ENCODE results near the gene ATP8A2.
"Not testable (repeated sequence)": the region's sequence is repeated elsewhere in the genome, so short reads cannot be mapped to it uniquely, and the experiment has no call there.

Gene ATP8A2

DNA sequence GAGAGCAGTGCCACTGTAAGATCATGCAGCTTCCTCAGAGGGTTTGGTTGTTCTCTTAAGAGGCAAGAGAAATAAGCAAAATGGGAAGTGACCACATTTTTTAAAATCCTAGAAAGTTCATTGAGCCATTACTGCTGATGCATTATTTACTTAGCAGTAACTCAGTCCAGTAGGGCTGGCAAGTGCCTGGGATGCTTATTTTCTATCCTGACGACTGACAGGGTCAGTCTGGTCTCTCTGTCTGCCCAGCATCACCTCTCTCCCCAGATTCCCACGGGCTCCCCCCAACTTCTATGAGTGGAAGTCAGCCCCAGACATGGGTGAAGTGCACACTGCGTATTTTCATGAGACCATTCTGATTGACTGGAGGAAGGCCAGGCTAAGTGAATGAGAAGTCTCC, 669.7 kb downstream of the ATP8A2 start:
- no peak for ATAC-seq
- no peak for DNase-seq

DNA sequence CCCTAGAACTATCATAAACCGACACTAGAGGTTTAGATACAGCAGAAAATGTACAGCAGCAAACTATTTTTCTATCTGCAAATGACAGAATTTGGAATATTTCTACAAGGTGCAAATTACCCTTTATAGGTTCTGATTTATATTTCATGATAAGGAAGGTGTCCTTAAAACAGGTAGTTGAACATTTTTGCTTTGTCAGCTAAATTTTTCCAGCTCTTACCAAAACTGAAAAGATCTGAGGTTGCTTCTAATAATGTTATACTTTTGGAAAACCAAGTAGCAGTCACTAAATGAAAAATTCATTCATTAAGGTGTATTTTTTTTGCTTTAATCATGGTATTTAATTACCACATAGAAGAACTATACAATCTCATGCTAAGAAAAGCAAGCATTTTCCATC, 671.0 kb downstream of the ATP8A2 start:
- DNase-seq (no peak), ATAC-seq (no peak)

DNA sequence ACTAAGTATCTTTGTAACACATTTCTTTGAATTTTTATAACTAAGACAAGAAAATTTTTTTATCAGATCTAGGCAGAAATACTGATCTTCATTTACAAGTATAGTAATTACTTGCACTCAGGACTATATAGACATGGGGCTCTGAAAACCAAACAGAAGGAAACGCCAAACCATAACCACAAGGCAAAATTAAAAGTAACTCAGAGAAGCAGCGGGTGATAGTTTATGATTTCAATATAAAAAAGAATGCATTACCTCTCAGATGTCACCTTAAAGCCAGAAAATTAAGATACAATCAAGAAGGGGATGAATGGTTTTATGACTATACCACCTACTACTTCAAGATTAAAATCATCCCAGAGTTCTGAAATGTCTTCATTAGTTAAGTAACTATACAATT, 673.4 kb downstream of the ATP8A2 start:
- DNase-seq (no peak), ATAC-seq (no peak)

DNA sequence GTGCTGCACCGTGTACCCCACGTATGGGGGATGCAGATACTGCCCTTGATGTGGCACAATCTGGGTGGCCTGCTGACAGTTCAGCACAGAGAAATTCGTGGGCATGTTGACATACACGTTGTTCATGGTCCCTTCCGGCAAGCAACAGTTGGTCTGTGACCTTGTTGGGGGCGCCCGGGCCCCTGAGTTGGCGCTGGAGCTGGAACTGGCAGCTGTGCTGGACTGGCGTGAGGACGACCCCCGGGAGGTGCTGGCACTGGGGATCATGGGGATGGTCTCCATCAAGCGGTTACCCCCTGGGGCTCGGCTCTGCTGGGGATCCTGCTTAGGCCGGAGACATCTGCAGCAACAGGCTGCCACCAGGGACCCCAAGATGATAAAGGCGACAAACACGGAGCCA, 674.9 kb downstream of the ATP8A2 start:
- DNase-seq, result no peak
- no peak for ATAC-seq

DNA sequence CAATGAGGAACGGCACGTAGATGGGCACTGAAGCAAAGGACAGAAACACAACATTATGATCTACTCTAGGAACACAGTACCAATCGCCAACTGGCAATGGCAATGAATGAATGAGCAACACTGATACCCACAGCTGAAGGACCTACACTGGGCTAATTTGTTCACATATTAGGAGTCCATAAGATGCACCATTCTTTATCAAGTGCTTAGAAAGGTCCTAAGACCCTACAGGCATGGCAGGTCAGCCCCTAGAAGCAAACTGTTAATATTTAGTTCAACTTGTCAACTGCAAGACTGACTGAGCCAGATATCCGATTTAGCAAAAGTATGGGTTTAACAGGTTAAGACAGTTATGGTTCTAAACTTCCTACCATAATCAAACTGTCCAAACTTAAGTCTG, 675.3 kb downstream of the ATP8A2 start:
- no peak for ATAC-seq

DNA sequence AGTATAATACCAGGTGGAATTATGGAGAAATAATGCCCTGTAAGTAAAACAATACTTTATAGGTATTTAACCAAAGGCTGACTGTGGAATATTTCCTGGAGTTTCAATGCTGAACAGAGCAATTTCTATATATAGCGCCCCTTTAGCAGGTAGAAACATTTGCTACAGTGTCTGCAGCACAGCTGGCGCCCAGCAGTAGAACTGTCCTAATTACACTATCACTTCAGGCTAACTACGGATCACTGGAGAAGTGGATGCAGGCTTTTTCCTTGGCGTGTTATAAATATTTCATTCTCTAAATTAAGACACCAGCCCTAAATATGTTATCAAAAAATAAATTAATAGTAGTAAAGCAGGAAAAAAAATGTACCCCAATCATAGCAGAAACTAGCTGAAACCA, 677.0 kb downstream of the ATP8A2 start:
- no peak for ATAC-seq
- no peak for DNase-seq

More for the DNA sequence above, 675.3 kb downstream of the ATP8A2 start:
- no peak for DNase-seq

DNA sequence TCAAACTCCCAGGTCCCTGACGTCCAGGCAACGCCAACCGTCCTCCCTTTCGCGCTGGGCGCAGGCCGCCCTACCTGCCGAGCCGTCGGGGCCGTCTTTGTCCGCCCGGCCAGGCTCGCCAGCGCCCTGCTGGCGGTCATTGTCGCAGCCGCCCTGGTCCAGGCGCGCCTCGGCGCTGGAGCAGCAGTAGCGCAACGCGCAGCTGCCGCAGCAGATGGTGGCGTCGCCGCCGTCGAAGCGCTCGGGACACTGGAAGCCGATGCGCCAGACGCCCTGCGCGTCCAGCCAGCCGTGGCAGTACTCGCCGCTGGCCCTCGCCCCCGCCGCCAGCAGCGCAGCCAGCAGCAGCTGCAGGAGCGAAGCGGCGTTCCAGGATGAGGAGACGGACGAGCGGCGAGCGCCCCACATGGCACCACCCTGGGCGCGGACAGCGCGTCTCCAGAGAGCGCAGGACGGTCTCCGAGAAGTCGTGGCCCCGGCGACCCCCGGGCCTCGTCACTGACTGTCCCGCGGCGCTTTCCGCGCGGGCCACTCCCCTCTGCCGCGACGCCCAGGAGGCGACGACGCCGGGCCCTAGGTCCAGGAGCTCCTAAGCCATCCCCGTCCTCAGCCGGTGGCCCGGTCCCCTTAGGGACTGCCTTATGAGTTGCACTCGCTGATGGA, 678.9 kb downstream of the ATP8A2 start:
- ATAC-seq, result no peak

DNA sequence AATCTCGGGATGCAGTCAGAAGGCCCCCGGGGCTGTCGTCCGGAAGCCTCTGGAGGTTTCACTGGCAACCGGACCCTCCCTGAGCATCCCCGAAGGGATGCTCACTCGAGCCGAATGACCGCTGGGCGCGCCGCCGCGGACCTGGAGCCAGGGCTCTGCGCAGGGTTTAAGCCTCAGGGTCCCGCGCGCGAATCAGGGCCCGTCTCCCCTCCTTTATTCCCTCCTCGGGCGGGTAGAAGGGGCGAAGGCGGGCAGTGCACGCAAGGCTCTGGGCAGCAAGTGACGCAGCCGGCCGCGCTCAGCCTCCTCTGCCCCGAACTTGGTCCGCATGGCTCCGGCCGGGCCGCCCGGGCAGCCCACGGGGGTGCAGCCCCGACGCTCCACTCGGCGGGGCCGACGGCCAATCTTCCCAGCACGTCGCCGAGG, 679.5 kb downstream of the ATP8A2 start:
- ATAC-seq, result peak; percentile 21
- DNase-seq, result no peak

More for the DNA sequence above, 678.9 kb downstream of the ATP8A2 start:
- DNase-seq, result peak; percentile 19

DNA sequence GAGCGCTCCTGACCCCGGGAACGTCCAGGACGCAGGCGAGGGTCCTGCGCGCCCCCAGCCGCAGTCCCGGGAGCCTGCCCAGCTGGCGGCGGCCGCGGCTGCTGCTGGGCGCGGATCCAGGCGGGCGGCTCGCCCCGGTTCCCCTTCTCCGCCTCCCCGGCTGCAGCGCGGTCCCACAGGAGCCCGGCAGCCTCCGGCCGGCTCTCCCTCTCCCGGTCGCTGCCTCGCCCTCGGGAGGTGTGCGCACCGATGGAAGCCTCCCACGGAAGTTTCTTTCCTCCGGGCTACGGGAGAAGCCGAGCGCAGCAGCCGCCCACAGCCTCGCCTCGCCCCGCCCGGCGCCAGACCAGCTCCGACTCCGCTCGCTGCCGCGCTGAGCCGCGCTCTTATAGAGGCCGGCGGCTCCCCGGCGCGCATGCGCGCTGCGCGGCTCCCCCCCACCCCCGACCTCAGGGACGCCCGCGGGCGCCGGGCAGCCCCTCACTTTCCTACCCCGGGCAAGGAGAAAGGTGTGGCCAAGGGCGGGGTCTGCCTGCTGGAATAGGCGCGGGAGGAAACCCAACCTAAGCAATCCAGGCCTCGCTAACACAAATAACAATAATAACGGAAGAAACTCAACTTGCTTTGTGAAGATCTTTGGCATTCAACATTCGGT, 680.0 kb downstream of the ATP8A2 start, which contains the start of gene SHISA2:
TSS of gene SHISA2 (minus strand) at position 360 of the 655 bp plus-strand sequence. CDS start 1,041 bp downstream, outside the sequence.
- peak; percentile 67 for ATAC-seq
- DNase-seq, result peak; percentile 31

DNA sequence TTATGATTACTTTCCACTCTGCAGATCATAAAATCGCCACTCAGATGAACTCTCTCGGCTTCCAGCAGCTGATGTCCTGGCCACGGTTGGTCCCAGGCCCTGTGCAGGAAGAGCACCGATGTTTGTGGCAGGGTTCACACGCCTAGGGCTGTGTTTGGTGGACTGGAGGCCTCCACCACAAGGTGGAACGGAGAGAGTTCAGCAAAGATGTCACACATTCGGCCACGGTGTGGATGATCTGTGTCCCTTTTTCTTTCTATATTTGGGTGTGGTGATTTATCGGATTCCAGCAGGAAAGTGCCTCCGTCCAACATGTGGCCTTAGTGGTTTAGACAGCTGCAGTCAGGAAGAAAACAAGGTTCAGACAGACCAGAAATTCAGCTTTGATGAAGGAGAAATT, 680.6 kb downstream of the ATP8A2 start:
- DNase-seq, result no peak

DNA sequence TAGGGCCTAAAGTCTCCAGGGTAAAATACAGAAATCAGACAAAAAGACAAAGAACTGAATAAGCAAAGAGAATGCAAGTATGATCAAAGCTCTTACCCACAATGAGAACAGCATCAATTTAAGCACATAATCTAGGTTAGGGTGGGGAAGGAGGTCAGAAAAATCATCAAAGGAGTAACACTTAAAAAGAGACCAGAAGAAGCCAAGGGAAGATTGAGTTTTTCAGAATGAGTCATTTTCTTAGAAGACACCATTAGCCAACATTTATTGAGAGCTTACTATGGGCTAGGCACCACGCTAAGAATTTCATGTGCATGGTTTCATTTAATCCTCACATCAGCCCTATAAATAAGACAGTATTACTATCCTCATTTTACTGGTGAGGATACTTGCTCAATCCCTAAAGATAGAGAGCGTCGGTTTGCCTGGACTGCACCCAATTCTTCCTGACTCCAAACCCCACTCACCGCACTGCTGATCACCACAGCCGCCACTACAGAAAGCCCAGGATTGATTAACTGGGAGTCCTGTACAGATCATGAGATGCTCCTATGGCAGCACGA, 681.7 kb downstream of the ATP8A2 start:
- DNase-seq, result no peak

More for the DNA sequence above, 680.6 kb downstream of the ATP8A2 start:
- ATAC-seq, result no peak

DNA sequence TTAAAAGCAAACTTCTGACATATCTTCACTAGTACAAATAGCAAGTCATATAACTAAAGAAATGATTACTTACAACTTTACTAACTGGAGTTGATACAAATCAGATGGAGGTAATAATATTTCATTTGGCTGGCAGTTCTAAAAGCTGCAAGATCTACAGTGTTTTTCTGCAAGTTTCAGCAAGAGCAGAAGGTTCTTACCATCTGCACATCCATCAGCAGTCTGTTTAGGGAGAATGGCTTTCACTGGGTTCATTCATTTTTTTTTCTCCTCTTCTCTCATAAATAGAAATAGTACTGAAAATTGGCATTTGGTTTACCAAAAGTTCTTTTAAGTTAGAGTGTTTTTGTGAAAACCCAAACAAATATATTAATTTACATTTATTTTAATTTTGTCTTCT, 683.1 kb downstream of the ATP8A2 start:
- ATAC-seq (no peak), DNase-seq (no peak)

More for the DNA sequence above, 681.7 kb downstream of the ATP8A2 start:
- peak; percentile 12 for ATAC-seq

DNA sequence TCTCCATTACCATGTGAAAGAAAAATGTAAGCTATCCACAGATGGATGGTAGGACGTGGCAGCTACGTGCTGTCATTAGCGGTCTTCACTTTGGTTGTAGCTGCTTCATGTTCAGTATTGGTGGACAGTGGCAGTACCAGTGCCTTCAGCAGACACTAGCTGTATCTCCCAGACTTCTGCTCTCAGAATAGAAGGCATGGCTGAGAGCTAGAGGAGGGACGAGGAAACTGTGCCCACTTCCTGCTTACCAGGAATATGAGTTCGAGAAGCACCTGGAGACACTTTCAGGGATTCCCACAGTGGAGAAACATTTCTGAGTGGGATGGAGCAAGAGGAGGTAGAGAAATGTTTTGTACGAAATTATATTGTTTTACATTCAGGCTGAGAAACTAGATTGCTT, 686.9 kb downstream of the ATP8A2 start:
- no peak for DNase-seq
- ATAC-seq, result no peak

DNA sequence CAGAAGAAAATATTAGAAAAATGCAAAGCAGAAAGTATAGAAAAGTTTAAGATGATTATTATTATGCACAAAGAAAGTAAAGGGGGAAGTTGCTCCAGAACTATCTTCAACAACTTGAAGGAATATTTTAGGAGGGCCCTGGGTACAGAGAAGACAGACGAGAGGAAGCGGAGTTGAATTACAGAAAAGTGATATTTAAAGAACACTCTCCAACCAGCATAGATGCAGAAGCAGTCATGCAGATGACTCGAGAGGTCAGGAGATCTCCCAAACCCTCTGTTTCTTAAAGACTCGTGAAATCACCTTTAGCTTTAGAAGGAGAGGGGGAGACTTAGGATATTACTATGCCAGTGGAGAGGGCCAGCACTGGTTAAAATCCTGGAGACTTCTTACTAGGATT, 688.6 kb downstream of the ATP8A2 start:
- DNase-seq (no peak), ATAC-seq (no peak)

DNA sequence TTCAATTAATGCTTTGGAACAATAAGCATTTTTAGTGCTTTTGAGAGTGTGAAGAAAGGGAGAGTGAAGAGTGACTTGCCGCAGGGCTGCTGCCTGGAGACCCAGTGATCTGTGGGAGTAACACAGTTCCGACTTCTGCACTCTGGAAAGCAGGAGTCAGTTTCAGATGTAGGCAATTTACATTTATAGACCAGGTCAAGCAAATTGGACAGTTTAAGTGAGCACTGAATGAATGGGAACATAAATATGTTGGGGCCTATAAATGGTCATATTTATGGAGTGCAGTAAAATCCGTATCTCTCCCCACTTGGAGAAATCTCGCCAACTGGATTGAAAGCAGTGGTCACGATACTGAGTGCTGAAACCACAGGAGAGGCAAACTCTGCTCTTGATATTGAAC, 689.5 kb downstream of the ATP8A2 start:
- no peak for DNase-seq
- ATAC-seq, result no peak

DNA sequence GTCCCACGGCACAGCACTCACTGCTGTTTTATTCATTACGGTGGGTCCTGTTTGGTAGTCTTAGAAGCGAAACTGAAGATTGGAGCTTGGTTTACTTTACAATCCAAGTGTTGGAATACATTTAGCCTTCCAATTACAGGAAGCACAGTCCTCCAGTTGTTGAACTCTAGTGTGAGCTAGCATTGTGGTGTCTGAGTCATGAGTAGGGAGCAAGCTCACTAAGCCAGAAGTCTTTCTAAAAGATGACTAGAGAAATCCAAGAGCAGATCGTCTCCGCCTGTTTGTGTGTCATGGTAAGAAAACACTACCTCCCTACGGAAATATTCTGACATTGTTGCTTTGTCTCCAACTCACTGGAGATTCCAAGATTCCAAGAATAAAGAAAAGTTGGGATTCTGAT, 690.2 kb downstream of the ATP8A2 start:
- ATAC-seq (no peak), DNase-seq (no peak)

DNA sequence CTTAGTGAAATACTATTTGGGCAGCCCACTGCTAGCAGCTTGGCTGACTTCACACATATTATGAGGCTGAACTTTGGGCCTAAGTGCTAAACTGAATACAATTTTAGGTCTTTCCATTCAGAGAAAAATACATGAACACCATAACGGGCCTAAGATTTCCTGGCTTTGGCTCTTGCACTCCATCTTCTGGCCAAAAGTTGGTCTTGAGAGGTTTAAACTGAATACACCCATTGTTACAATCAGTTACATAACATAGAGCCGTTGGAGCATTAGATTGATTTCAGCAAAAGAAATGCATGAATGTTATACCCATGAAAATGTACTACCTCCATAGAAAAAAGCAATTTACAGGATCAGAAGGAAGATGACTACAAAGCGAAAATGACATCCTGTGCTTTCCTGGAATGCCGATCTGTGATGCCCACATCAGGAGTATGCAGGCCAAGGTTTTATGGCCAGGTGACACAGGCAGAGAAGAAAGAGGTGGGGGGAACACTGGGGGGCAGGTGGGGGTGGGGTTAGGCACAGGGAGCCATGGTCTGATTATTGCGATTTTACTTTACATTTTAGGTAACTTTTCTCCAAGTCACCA, 691.2 kb downstream of the ATP8A2 start:
- no peak for DNase-seq
- ATAC-seq, result no peak

DNA sequence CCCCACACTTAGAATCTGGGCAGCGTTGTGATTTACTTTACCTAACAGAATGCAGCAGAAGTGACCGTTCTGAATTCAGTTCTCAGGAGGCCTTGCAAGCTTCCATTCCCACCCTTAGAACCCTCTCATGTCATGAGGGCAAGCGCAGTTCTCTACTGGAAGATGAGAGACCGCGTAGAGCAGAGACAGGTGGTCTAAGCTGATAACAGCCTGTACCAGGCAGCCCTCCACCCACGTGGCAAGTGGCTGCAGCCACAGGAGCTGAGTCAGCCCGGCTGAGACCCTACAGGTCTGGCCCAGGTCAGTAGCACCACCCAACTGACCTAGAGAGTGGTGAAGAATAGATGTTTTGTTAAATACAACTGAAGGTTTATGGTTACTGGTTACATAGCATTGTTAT, 694.7 kb downstream of the ATP8A2 start:
- not testable (repeated sequence) for ATAC-seq, DNase-seq

DNA sequence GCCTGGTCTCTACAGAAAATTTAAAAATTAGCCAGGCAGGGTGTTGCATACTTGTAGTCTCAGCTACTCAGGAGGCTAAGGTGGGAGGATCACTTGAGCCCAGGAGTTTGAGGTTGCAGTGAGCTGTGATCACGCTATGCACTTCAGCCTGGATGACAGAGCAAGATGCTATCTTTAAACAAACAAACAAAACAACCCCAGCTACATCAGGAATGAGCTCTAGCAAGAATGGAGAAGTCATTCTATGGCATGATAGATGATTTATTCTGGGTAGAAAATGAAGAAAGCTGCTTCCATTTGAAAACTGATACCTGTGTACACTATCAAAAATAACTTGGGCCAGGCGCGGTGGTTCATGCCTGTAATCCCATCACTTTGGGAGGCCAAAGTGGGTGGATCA, 695.8 kb downstream of the ATP8A2 start:
- DNase-seq, result no peak
- no peak for ATAC-seq

DNA sequence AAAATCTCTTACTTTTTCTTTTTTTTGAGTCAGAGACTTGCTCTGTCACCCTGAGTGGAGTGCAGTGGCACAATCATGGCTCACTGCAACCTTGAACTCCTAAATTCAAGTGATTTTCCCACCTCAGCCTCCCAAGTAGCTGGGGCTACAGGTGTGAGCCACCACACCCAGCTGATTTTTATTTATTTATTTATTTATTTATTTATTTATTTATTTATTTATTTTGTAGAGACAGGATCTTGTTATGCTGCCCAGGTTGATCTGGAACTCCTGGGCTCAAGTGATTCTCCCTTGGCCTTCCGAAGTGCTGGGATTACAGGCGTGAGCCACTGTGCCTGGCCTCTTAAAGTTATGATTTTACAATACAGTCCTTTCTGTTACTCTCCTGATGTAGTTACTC, 696.6 kb downstream of the ATP8A2 start:
- not testable (repeated sequence) for ATAC-seq, DNase-seq

DNA sequence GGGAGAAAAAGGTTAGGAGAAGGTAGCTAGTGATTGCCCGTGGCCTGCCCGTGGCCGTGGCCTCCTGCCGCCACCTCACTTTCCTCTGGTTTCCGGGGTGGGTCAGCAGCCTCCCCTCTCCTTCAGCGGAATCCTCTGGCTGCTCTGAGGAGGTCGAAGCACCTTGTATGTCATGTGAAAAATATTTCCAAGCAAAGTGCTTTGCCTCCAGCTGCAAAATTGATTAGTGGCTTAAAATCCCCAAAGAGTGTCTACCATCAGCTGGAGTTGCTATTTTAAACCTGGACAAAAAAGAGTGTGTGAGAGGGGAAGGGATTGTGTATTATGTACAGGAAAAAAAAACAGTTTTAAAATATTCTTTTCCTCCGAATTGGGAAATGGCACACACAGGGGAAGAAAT, 697.9 kb downstream of the ATP8A2 start:
- ATAC-seq, DNase-seq: not testable (repeated sequence)

DNA sequence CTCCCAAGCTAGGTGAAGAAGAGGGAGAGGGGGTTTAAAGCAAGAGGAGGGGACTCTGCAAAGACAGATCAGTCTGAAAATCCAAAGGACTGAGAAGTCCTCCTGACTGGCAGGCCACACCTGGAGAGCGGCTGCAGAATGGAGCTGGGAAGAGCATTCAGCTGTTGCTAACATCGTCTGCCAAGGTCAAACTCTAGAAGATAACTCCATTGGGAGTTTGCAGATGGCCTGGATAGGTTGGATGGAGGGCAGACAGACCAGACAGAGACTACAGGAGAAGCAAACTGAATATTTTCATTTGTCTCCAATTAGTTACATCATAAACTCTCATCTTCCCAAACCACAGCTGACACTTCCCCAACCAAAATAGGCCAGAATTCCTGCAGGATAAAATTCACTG, 699.9 kb downstream of the ATP8A2 start:
- ATAC-seq, result no peak
- DNase-seq, result no peak

DNA sequence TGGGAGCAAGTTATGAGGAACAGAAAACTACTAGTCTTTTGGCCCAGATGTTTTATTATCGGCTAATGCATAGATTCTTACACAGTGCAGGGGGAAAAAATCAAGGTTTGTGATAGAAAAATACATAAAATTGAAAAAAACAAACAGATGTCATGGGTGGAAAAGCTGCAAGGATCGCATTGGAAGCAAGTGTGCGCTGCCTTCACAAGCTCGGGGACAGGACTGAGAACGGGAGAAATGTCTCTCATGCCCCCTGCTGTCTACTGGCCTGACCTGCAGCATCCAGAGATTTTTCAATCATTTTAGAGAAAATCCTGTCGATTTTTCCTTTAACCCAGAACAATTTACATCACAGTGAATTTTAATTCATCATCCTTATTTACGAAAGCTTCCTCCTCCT, 700.6 kb downstream of the ATP8A2 start:
- not testable (repeated sequence) for ATAC-seq, DNase-seq
